ENCODE results near the gene GEMIN8. TPM values are rescaled to one million over a fixed set of nuclear protein-coding genes. Genes with fewer than 3 reads are reported as not detected.

GEMIN8 gene
- polyA plus RNA-seq, 4 donors, result 3.5 to 18.0 (median 10.5) TPM

DNA sequence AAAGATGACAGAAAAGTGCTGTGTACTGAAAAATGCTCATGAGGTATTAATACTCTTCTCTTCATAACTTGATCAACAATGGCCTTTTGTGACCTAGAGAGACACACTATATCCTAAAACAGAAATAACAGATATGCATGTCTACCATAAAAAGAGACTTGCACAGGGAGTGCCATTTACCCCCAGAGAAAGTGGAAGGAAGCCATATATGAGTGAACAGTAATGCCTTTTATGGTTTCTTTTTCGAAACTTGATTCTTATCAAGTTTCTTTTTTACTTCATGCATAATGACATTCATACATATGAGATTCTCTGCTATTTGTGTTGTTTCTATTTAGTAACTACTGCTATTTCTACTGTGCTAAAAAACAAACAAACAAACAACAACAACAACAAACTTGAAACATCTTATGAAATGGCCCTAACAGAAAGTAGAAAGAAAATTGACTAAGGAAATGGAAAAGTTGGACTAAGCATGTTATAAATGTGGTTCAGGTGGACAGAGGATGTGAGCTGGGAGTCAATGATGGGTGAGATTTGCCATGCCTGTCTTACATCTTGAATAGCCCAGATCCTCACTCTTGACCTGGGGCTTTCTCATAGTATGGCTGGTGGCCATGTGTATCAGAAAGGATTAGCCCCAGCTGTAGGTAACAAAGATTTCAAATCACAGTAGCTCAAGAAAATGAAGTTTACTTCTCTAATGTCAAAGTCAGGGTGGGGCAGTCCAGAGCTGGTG is 43.8 kb downstream of the GEMIN8 start:
- Histone ChIP-seq H3K27me3 (ENCODE audit: control insufficient read depth in 3 of 3, insufficient read depth in 3 of 3, low read length in 3 of 3) (no peaks in the 10 kb centered on the region), H3K4me1 (ENCODE audit: control insufficient read depth in 3 of 3, insufficient read depth in 2 of 3, low read depth in 1 of 3, low read length in 2 of 3) (no peaks in the 10 kb centered on the region), H3K36me3 (ENCODE audit: control insufficient read depth in 3 of 3, insufficient read depth in 2 of 3, low read depth in 1 of 3, low read length in 3 of 3) (no peaks in the 10 kb centered on the region), H3K9me3 (ENCODE audit: control insufficient read depth in 2 of 2, insufficient read depth in 1 of 2, low read depth in 1 of 2, low read length in 1 of 2) (no peaks in the 10 kb centered on the region), H3K4me3 (ENCODE audit: low read depth in 1 of 3, low read length in 3 of 3) (no peak overlapping the region), H3K27ac (ENCODE audit: low read depth in 1 of 3, low read length in 2 of 3) (no peak overlapping the region)
- 76 to 84% (median 83%) methylated on average over 1 of the region's 1 CpG for WGBS, 3 donors
- FAIRE-seq, result no peak
- DNase-seq, result no peak

DNA sequence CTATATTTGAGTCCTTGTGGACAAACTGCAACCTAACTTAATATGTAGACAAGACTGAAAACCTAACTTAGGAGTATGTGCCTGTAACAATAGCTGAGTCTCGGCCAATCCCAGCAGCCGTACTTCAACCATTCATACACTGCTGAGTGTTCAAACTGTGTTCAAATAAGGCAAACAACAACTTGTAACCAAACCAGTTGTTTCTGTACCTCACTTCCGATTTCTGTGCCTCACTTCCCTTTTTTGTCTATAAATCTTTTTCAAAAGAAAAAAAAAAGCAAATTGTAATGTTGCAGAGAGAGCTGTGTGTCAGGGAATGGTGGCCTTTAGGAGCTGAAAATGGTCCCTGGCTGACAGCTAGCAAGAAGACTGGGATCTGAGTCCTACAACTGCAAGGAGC is 46.0 kb downstream of the GEMIN8 start:
- WGBS, 3 donors, result 78 to 87% (median 84%) methylated on average over 3 of the region's 3 CpGs
- H3K4me1 ChIP-seq (ENCODE audit: control insufficient read depth in 3 of 3, insufficient read depth in 2 of 3, low read depth in 1 of 3, low read length in 2 of 3), result no peaks in the 10 kb centered on the region
- FAIRE-seq, result no peak

DNA sequence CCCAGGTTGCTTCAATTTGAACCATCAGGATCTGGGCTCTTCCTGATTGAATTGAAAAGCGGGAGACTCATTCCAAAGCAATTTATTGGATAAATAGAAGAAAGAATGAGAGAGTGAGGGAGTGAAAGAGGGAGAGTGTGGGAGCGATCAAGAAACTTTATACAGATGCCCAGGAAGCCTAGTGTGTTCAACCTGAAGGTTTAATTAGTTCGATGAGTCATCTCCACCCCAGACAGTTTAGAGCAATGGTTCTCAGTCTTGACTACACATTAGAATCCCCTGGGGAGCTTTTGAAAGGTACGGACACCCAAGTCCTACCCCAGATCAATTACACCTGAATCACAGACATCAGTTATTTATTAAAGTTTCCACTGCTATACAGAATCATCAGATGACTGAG is 61.5 kb downstream of the GEMIN8 start:
- no peak overlapping the region for H3K27ac ChIP-seq (ENCODE audit: low read depth in 1 of 3, low read length in 2 of 3)
- 87 to 92% (median 87%) methylated on average over 4 of the region's 4 CpGs for WGBS, 3 donors
- DNase-seq (no peak), FAIRE-seq (no peak)
- no peaks in the 10 kb centered on the region for H3K36me3 ChIP-seq (ENCODE audit: control insufficient read depth in 3 of 3, insufficient read depth in 2 of 3, low read depth in 1 of 3, low read length in 3 of 3)
- H3K4me3 ChIP-seq (ENCODE audit: low read depth in 1 of 3, low read length in 3 of 3), result no peak overlapping the region
- no peaks in the 10 kb centered on the region for H3K9me3 ChIP-seq (ENCODE audit: control insufficient read depth in 2 of 2, insufficient read depth in 1 of 2, low read depth in 1 of 2, low read length in 1 of 2)
- H3K4me1 ChIP-seq (ENCODE audit: control insufficient read depth in 3 of 3, insufficient read depth in 2 of 3, low read depth in 1 of 3, low read length in 2 of 3), result no peaks in the 10 kb centered on the region
- no peaks in the 10 kb centered on the region for H3K27me3 ChIP-seq (ENCODE audit: control insufficient read depth in 3 of 3, insufficient read depth in 3 of 3, low read length in 3 of 3)

More for the DNA sequence above, 46.0 kb downstream of the GEMIN8 start:
- Histone ChIP-seq H3K9me3 (ENCODE audit: control insufficient read depth in 2 of 2, insufficient read depth in 1 of 2, low read depth in 1 of 2, low read length in 1 of 2) (no peaks in the 10 kb centered on the region), H3K27ac (ENCODE audit: low read depth in 1 of 3, low read length in 2 of 3) (no peak overlapping the region), H3K4me3 (ENCODE audit: low read depth in 1 of 3, low read length in 3 of 3) (no peak overlapping the region), H3K27me3 (ENCODE audit: control insufficient read depth in 3 of 3, insufficient read depth in 3 of 3, low read length in 3 of 3) (no peaks in the 10 kb centered on the region), H3K36me3 (ENCODE audit: control insufficient read depth in 3 of 3, insufficient read depth in 2 of 3, low read depth in 1 of 3, low read length in 3 of 3) (no peaks in the 10 kb centered on the region)
- DNase-seq, result no peak

DNA sequence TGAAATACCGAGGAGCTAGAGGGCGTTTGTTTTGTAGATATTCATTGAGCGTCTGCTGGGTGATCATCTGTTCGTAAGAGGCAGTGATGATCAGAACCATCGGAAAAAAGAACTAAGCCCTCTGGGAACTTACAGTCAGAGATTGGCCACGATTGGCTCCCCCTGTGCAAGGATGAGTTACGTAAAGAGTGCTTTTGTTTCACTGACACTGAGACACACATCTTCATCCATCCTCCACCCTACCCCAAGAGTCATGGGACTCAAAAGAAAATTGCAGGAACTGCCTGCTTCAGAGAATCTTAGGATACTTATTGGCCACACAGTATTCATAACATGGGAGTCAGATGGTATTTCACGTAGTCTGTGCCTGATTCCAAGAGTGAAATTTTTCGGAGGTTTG is 62.1 kb downstream of the GEMIN8 start:
- no peak for FAIRE-seq
- H3K27ac ChIP-seq (ENCODE audit: low read depth in 1 of 3, low read length in 2 of 3), result no peak overlapping the region
- no peaks in the 10 kb centered on the region for H3K27me3 ChIP-seq (ENCODE audit: control insufficient read depth in 3 of 3, insufficient read depth in 3 of 3, low read length in 3 of 3)
- no peaks in the 10 kb centered on the region for H3K36me3 ChIP-seq (ENCODE audit: control insufficient read depth in 3 of 3, insufficient read depth in 2 of 3, low read depth in 1 of 3, low read length in 3 of 3)
- DNase-seq, result no peak
- H3K4me1 ChIP-seq (ENCODE audit: control insufficient read depth in 3 of 3, insufficient read depth in 2 of 3, low read depth in 1 of 3, low read length in 2 of 3), result no peaks in the 10 kb centered on the region
- WGBS, 3 donors, result 87 to 93% (median 88%) methylated on average over 9 of the region's 9 CpGs
- no peaks in the 10 kb centered on the region for H3K9me3 ChIP-seq (ENCODE audit: control insufficient read depth in 2 of 2, insufficient read depth in 1 of 2, low read depth in 1 of 2, low read length in 1 of 2)
- no peak overlapping the region for H3K4me3 ChIP-seq (ENCODE audit: low read depth in 1 of 3, low read length in 3 of 3)

DNA sequence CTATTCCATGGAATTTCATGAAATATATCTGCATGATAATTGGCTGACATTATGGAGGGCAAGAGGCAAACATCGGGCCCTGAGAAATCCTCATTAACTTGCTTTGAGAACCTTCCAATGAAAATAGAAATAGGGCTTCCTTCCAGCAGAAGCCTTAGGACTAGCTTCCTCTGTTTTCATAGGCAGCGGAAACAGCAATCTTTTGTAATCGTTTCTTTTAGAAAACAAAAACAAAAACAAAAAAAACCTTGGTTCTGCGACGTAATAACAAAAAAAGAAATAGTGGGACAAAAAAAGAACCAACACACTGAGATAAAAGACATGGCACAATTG is 62.9 kb downstream of the GEMIN8 start:
- 85 to 95% (median 89%) methylated on average over 5 of the region's 5 CpGs for WGBS, 3 donors
- Histone ChIP-seq H3K9me3 (ENCODE audit: control insufficient read depth in 2 of 2, insufficient read depth in 1 of 2, low read depth in 1 of 2, low read length in 1 of 2) (no peaks in the 10 kb centered on the region), H3K36me3 (ENCODE audit: control insufficient read depth in 3 of 3, insufficient read depth in 2 of 3, low read depth in 1 of 3, low read length in 3 of 3) (no peaks in the 10 kb centered on the region), H3K4me1 (ENCODE audit: control insufficient read depth in 3 of 3, insufficient read depth in 2 of 3, low read depth in 1 of 3, low read length in 2 of 3) (no peaks in the 10 kb centered on the region), H3K27ac (ENCODE audit: low read depth in 1 of 3, low read length in 2 of 3) (no peak overlapping the region), H3K27me3 (ENCODE audit: control insufficient read depth in 3 of 3, insufficient read depth in 3 of 3, low read length in 3 of 3) (no peaks in the 10 kb centered on the region), H3K4me3 (ENCODE audit: low read depth in 1 of 3, low read length in 3 of 3) (no peak overlapping the region)
- no peak for FAIRE-seq
- DNase-seq, result no peak

DNA sequence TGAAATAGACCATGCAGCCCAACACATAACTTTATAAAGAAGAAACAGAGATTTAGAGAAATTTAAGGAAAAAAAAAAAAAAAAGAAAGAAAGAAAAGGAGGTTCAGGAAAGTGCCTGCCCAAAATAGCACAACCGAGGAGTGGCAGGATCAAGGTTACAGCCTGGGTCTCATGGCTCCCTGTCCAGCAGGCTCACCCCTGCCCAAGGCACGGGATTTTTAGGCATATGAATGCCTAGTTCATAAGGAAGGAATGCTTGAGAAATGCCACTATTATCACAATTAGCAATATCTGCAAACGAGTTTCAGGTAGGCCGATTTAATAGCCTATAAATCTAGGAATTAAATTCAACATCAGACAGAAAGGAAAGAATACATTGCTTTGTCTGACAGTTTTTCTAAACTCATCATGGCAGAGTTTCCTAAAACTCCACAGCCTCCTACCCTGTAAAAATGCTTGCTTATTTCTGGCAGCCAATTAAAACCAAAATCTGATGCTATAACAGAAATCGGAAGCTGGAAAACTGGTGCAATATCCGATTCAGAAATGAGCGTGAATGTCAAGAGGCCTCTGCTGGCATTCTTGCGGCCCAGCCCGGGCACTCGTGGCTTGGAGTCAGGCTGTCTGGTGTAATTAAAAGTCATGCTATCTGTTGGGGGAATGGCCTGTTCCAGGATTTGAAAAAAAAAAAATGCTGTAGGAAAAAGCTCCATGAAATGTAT is 63.5 kb downstream of the GEMIN8 start:
- Histone ChIP-seq H3K9me3 (ENCODE audit: control insufficient read depth in 2 of 2, insufficient read depth in 1 of 2, low read depth in 1 of 2, low read length in 1 of 2) (no peaks in the 10 kb centered on the region), H3K36me3 (ENCODE audit: control insufficient read depth in 3 of 3, insufficient read depth in 2 of 3, low read depth in 1 of 3, low read length in 3 of 3) (no peaks in the 10 kb centered on the region), H3K27ac (ENCODE audit: low read depth in 1 of 3, low read length in 2 of 3) (no peak overlapping the region), H3K4me3 (ENCODE audit: low read depth in 1 of 3, low read length in 3 of 3) (no peak overlapping the region), H3K27me3 (ENCODE audit: control insufficient read depth in 3 of 3, insufficient read depth in 3 of 3, low read length in 3 of 3) (no peaks in the 10 kb centered on the region), H3K4me1 (ENCODE audit: control insufficient read depth in 3 of 3, insufficient read depth in 2 of 3, low read depth in 1 of 3, low read length in 2 of 3) (no peaks in the 10 kb centered on the region)
- DNase-seq, result no peak
- no peak for FAIRE-seq
- WGBS, 3 donors, result 81 to 87% (median 84%) methylated on average over 10 of the region's 10 CpGs

DNA sequence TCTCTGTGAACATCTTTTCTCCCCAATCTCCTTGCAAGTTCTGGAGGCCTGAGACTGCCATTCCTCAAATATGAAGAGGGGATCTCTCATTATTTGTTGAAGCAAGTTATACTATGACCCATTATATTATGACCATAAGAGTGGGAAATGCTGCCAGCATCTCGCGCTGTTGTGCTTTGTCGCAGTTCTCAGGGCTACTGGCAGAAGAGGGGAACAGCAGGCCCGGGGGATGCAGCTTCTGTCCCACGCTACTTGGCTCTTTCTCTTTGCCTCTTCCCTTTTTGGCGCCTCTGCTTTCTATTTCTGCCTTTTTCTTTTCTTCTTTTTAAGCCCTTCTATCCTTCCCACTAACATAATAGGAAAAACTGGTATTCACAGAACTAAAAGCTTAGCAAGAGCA is 64.2 kb downstream of the GEMIN8 start:
- 71 to 87% (median 75%) methylated on average over 6 of the region's 6 CpGs for WGBS, 3 donors
- H3K4me1 ChIP-seq (ENCODE audit: control insufficient read depth in 3 of 3, insufficient read depth in 2 of 3, low read depth in 1 of 3, low read length in 2 of 3), result no peaks in the 10 kb centered on the region
- H3K27ac ChIP-seq (ENCODE audit: low read depth in 1 of 3, low read length in 2 of 3), result no peak overlapping the region
- no peaks in the 10 kb centered on the region for H3K27me3 ChIP-seq (ENCODE audit: control insufficient read depth in 3 of 3, insufficient read depth in 3 of 3, low read length in 3 of 3)
- DNase-seq (no peak), FAIRE-seq (no peak)
- no peaks in the 10 kb centered on the region for H3K9me3 ChIP-seq (ENCODE audit: control insufficient read depth in 2 of 2, insufficient read depth in 1 of 2, low read depth in 1 of 2, low read length in 1 of 2)
- no peaks in the 10 kb centered on the region for H3K36me3 ChIP-seq (ENCODE audit: control insufficient read depth in 3 of 3, insufficient read depth in 2 of 3, low read depth in 1 of 3, low read length in 3 of 3)
- no peak overlapping the region for H3K4me3 ChIP-seq (ENCODE audit: low read depth in 1 of 3, low read length in 3 of 3)

DNA sequence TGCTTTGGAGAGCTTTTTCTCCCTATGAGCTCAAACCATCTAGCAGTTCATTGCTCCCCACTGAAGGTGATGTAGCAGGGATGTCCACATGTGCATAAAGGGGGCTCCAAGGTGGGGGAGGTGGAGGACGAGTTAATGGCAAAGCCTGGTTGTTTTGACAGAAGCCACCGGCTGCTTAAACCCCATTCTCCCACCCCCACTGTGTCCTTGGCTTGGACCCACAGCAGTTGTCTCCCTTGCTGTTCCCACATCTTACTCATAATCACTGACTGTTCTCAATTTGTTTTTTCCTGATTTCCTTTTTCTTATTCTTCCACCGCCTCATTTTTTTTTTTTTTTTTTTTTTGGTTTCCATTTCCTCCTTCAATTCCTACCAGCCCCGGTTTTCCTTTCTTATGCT is 72.7 kb downstream of the GEMIN8 start:
- WGBS, 3 donors, result 70 to 86% (median 76%) methylated on average over 3 to 4 of the region's 4 CpGs
- H3K4me3 ChIP-seq (ENCODE audit: low read depth in 1 of 3, low read length in 3 of 3), result no peak overlapping the region
- no peaks in the 10 kb centered on the region for H3K27me3 ChIP-seq (ENCODE audit: control insufficient read depth in 3 of 3, insufficient read depth in 3 of 3, low read length in 3 of 3)
- H3K27ac ChIP-seq (ENCODE audit: low read depth in 1 of 3, low read length in 2 of 3), result no peak overlapping the region
- no peak for FAIRE-seq
- DNase-seq, result no peak
- H3K9me3 ChIP-seq (ENCODE audit: control insufficient read depth in 2 of 2, insufficient read depth in 1 of 2, low read depth in 1 of 2, low read length in 1 of 2), result no peaks in the 10 kb centered on the region
- H3K36me3 ChIP-seq (ENCODE audit: control insufficient read depth in 3 of 3, insufficient read depth in 2 of 3, low read depth in 1 of 3, low read length in 3 of 3), result no peaks in the 10 kb centered on the region
- H3K4me1 ChIP-seq (ENCODE audit: control insufficient read depth in 3 of 3, insufficient read depth in 2 of 3, low read depth in 1 of 3, low read length in 2 of 3), result no peaks in the 10 kb centered on the region
